C4-2B (cell line): ENCODE measurements around the gene LBHD2.

Source experiments
- H3K27ac ChIP-seq: fragments of 450-650 bp; 2 replicates; pipeline ENCODE4 v1.5.1; 2017
- ZFX ChIP-seq: fragments of 450-650 bp; IDR thresholded peaks from 2 replicates; pipeline ENCODE4 v1.6.1; 2017
- TF ChIP-seq, protein P1 (sequence below): fragments of 450-650 bp; conservative IDR thresholded peaks from 2 replicates; pipeline ENCODE4 v1.5.1; 2017; ENCODE audit warnings: mild to moderate bottlenecking

The LBHD2 gene

GRCh38 chr14:103108749-103109207 lies 24.8 kb downstream of the LBHD2 start:
- H3K27ac ChIP-seq: no peak overlapping the region
- TF ChIP-seq ZFX: no peak
- TF ChIP-seq, protein P1, sequence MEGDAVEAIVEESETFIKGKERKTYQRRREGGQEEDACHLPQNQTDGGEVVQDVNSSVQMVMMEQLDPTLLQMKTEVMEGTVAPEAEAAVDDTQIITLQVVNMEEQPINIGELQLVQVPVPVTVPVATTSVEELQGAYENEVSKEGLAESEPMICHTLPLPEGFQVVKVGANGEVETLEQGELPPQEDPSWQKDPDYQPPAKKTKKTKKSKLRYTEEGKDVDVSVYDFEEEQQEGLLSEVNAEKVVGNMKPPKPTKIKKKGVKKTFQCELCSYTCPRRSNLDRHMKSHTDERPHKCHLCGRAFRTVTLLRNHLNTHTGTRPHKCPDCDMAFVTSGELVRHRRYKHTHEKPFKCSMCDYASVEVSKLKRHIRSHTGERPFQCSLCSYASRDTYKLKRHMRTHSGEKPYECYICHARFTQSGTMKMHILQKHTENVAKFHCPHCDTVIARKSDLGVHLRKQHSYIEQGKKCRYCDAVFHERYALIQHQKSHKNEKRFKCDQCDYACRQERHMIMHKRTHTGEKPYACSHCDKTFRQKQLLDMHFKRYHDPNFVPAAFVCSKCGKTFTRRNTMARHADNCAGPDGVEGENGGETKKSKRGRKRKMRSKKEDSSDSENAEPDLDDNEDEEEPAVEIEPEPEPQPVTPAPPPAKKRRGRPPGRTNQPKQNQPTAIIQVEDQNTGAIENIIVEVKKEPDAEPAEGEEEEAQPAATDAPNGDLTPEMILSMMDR: no peak

DNA sequence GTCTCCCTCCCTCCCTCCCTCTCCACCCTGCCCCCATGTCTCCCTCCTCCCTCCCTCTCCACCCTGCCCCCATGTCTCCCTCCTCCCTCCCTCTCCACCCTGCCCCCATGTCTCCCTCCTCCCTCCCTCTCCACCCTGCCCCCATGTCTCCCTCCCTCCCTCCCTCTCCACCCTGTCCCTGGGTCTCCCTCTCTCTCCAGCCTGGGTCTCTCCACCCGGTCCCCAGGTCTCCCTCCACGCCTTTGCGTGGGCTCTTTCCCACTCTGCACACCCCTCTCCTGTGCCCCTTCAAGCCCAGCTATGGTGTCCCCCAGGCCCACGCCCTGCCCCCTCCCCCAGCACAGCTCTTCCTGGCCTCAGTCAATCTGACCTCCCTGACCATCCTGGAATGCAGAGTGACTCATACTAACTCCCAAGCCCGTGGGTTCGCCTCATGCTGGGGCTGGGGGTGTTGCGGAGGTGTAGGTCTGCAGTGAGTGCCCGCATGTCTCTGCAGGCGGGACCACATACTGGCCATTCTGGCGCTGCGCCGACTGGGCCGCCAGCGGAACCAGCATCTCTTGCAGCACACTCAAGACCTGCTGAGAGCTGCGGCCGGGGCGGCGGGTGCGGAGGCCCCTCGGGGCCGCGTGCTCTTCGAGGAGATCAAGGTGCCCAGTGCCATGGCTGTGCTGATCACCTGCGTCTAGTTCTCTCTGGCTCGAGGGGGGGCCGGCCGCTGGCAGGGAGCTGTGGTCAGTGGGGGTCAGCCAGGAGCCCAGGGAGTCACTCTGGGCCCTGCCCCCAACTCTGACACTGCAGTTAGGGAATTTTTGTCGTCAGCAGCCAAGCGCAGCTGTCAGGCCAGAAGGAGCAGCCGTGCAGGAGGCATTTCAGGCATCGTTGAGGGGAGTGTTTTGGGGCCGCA lies 25.8 kb downstream of the LBHD2 start:
- no peak overlapping the region for H3K27ac ChIP-seq
- TF ChIP-seq ZFX: no peak
- TF ChIP-seq, protein P1: no peak

- TF ChIP-seq ZFX: no peak
- TF ChIP-seq, protein P1: no peak
- no peak overlapping the region for H3K27ac ChIP-seq
These were observed 26.7 kb downstream of the LBHD2 start for GRCh38 chr14:103110681-103111231.

GRCh38 chr14:103111232-103111868 lies 27.3 kb downstream of the LBHD2 start:
- no peak overlapping the region for H3K27ac ChIP-seq
- TF ChIP-seq, protein P1: no peak
- no peak for TF ChIP-seq ZFX

DNA sequence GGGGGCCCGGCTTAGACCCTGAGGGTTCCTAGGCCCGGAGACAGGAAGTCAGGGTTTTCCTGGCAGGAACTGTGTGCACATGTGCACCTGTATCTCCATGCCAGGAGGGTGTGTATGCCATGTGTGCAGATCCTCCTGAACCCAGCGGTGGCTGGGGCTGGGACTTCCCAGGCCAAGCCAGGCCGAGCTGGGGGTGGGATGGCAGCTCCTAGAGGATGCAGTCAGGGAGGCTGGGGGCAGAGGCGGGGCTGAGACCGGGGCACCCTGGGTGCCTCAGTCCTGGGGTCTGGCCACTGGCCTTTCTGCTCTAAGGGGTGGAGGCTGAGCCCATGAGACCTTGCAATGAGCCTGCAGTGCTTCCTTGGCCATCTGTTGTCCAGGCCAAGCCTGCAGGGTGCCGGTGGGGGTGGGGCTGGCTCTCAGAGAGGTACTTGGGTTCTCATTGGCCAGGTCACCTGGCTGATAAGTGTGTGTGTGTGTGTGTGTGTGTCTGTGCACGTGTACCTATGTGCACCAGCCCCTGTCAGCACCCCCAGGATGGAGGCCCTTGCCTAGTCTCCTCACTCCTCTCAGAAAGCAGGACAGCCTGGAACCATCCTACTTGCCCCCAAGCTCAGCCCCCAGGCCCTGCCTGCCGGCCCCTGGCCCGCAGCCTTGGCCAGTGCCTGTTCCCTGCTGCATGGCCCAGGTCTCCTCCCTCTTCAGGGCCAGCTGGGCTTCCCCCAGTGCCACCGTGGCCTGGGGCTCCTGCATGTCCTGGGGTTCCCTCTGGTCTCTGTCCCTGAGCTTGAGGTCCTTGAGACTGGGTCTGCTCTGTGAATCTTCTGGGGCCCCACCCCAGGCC lies 28.6 kb downstream of the LBHD2 start:
- no peak overlapping the region for H3K27ac ChIP-seq
- TF ChIP-seq ZFX: no peak
- TF ChIP-seq, protein P1: no peak

GRCh38 chr14:103113303-103113702 lies 29.3 kb downstream of the LBHD2 start:
- no peak overlapping the region for H3K27ac ChIP-seq
- TF ChIP-seq, protein P1: no peak
